Measurements from ENCODE around the gene ZDHHC14.

GRCh38 chr6:157611406-157611805, 230.4 kb downstream of the ZDHHC14 start:
- TF ChIP-seq CTCF (IDR thresholded peaks at IDR 0.05; ENCODE audit: low read length), result no peak
- TF ChIP-seq EZH2 (optimal IDR thresholded peaks at IDR 0.05; ENCODE audit: low read depth, low read length), result no peak
- TF ChIP-seq EZH2phosphoT487 (IDR thresholded peaks at IDR 0.05; ENCODE audit: low read length), result no peak
